Measurements from ENCODE around the gene CAMTA2. TPM values are rescaled to one million over a fixed set of nuclear protein-coding genes. Genes with fewer than 3 reads are reported as not detected.
A peak's percentile ranks its signal among the peaks of the same experiment; 100 is the strongest.

Gene CAMTA2
- total RNA-seq, 1 donor, result 12.9 TPM

- Histone ChIP-seq H3K9me3 (ENCODE audit: low read depth, low read length) (no peaks in the 10 kb centered on the region), H3K4me1 (ENCODE audit: insufficient read depth, low read length) (peaks cover 43% of the 10 kb centered on the region), H3K27me3 (ENCODE audit: insufficient read depth, low read length) (no peaks in the 10 kb centered on the region), H3K4me3 (ENCODE audit: low read length) (peak overlapping the region; percentile 88)
Measured at GRCh38 chr17:4966844-4967538, 20.5 kb downstream of the CAMTA2 start.

- H3K9me3 ChIP-seq (ENCODE audit: low read depth, low read length), result no peaks in the 10 kb centered on the region
- H3K4me1 ChIP-seq (ENCODE audit: insufficient read depth, low read length), result peaks cover 43% of the 10 kb centered on the region
- H3K27me3 ChIP-seq (ENCODE audit: insufficient read depth, low read length), result no peaks in the 10 kb centered on the region
- H3K4me3 ChIP-seq (ENCODE audit: low read length), result no peak overlapping the region
Measured at GRCh38 chr17:4965311-4965986, 22.0 kb downstream of the CAMTA2 start.

- H3K4me1 ChIP-seq (ENCODE audit: insufficient read depth, low read length), result peaks cover 6% of the 10 kb centered on the region
- no peak overlapping the region for H3K4me3 ChIP-seq (ENCODE audit: low read length)
- H3K9me3 ChIP-seq (ENCODE audit: low read depth, low read length), result no peaks in the 10 kb centered on the region
- H3K27me3 ChIP-seq (ENCODE audit: insufficient read depth, low read length), result no peaks in the 10 kb centered on the region
Measured at GRCh38 chr17:4960279-4960922, 27.1 kb downstream of the CAMTA2 start.

- Histone ChIP-seq H3K4me3 (ENCODE audit: low read length) (no peak overlapping the region), H3K4me1 (ENCODE audit: insufficient read depth, low read length) (peaks cover 4% of the 10 kb centered on the region), H3K9me3 (ENCODE audit: low read depth, low read length) (no peaks in the 10 kb centered on the region), H3K27me3 (ENCODE audit: insufficient read depth, low read length) (no peaks in the 10 kb centered on the region)
Measured at GRCh38 chr17:4959261-4959965, 28.1 kb downstream of the CAMTA2 start.

- Histone ChIP-seq H3K4me3 (ENCODE audit: low read length) (no peak overlapping the region), H3K27me3 (ENCODE audit: insufficient read depth, low read length) (no peaks in the 10 kb centered on the region), H3K4me1 (ENCODE audit: insufficient read depth, low read length) (no peaks in the 10 kb centered on the region), H3K9me3 (ENCODE audit: low read depth, low read length) (no peaks in the 10 kb centered on the region)
Measured at GRCh38 chr17:4958102-4958501, 29.4 kb downstream of the CAMTA2 start.

- Histone ChIP-seq H3K4me3 (ENCODE audit: low read length) (no peak overlapping the region), H3K9me3 (ENCODE audit: low read depth, low read length) (no peaks in the 10 kb centered on the region), H3K4me1 (ENCODE audit: insufficient read depth, low read length) (peaks cover 2% of the 10 kb centered on the region), H3K27me3 (ENCODE audit: insufficient read depth, low read length) (no peaks in the 10 kb centered on the region)
Measured at GRCh38 chr17:4956493-4957061, 30.9 kb downstream of the CAMTA2 start.

- peaks cover 17% of the 10 kb centered on the region for H3K4me1 ChIP-seq (ENCODE audit: insufficient read depth, low read length)
- no peaks in the 10 kb centered on the region for H3K27me3 ChIP-seq (ENCODE audit: insufficient read depth, low read length)
- H3K9me3 ChIP-seq (ENCODE audit: low read depth, low read length), result no peaks in the 10 kb centered on the region
- H3K4me3 ChIP-seq (ENCODE audit: low read length), result no peak overlapping the region
Measured at GRCh38 chr17:4955091-4955490, 32.4 kb downstream of the CAMTA2 start.

GRCh38 chr17:4953451-4953961 is 34.0 kb downstream of the CAMTA2 start:
- no peaks in the 10 kb centered on the region for H3K27me3 ChIP-seq (ENCODE audit: insufficient read depth, low read length)
- H3K9me3 ChIP-seq (ENCODE audit: low read depth, low read length), result no peaks in the 10 kb centered on the region
- H3K4me3 ChIP-seq (ENCODE audit: low read length), result no peak overlapping the region
- peaks cover 18% of the 10 kb centered on the region for H3K4me1 ChIP-seq (ENCODE audit: insufficient read depth, low read length)

- Histone ChIP-seq H3K4me1 (ENCODE audit: insufficient read depth, low read length) (peaks cover 24% of the 10 kb centered on the region), H3K4me3 (ENCODE audit: low read length) (no peak overlapping the region), H3K9me3 (ENCODE audit: low read depth, low read length) (no peaks in the 10 kb centered on the region), H3K27me3 (ENCODE audit: insufficient read depth, low read length) (no peaks in the 10 kb centered on the region)
Measured at GRCh38 chr17:4951486-4951885, 36.0 kb downstream of the CAMTA2 start.

- Histone ChIP-seq H3K4me1 (ENCODE audit: insufficient read depth, low read length) (peaks cover 31% of the 10 kb centered on the region), H3K4me3 (ENCODE audit: low read length) (peak within 1 kb of the TSS; percentile 40), H3K9me3 (ENCODE audit: low read depth, low read length) (no peaks in the 10 kb centered on the region), H3K27me3 (ENCODE audit: insufficient read depth, low read length) (no peaks in the 10 kb centered on the region)
Measured at GRCh38 chr17:4950746-4951204, 36.7 kb downstream of the CAMTA2 start, which contains the start of gene ENO3. Gene ENO3, plus strand, starts transcription at chr17:4951119. Its CDS starts 711 bp downstream, at chr17:4951830.

- H3K4me3 ChIP-seq (ENCODE audit: low read length), result peak overlapping the region; percentile 40
- H3K4me1 ChIP-seq (ENCODE audit: insufficient read depth, low read length), result peaks cover 37% of the 10 kb centered on the region
- no peaks in the 10 kb centered on the region for H3K27me3 ChIP-seq (ENCODE audit: insufficient read depth, low read length)
- H3K9me3 ChIP-seq (ENCODE audit: low read depth, low read length), result no peaks in the 10 kb centered on the region
Measured at GRCh38 chr17:4950075-4950745, 37.3 kb downstream of the CAMTA2 start.

- H3K4me1 ChIP-seq (ENCODE audit: insufficient read depth, low read length), result peaks cover 44% of the 10 kb centered on the region
Measured at GRCh38 chr17:4949321-4950074, 38.0 kb downstream of the CAMTA2 start.

GRCh38 chr17:4948931-4949320 is 38.5 kb downstream of the CAMTA2 start:
- H3K4me1 ChIP-seq (ENCODE audit: insufficient read depth, low read length), result peaks cover 50% of the 10 kb centered on the region
- H3K4me3 ChIP-seq (ENCODE audit: low read length), result peak overlapping the region; percentile 99
- H3K27me3 ChIP-seq (ENCODE audit: insufficient read depth, low read length), result no peaks in the 10 kb centered on the region
- no peaks in the 10 kb centered on the region for H3K9me3 ChIP-seq (ENCODE audit: low read depth, low read length)

More at GRCh38 chr17:4949321-4950074, 38.0 kb downstream of the CAMTA2 start:
- H3K27me3 ChIP-seq (ENCODE audit: insufficient read depth, low read length), result no peaks in the 10 kb centered on the region
- H3K4me3 ChIP-seq (ENCODE audit: low read length), result peak overlapping the region; percentile 99
- no peaks in the 10 kb centered on the region for H3K9me3 ChIP-seq (ENCODE audit: low read depth, low read length)

Measured in mononuclear cell (primary cell).